Measurements from ENCODE around the gene UNC13A. TPM values are rescaled to one million over a fixed set of nuclear protein-coding genes. Genes with fewer than 3 reads are reported as not detected.

Gene UNC13A
- total RNA-seq, 1 experiment from 2014 or later: 22.2 TPM

- peaks cover 0 to 3% (median 0%) of the 10 kb centered on the region in 3 experiments; a peak in 2 of 7 replicates for H3K36me3 Mint-ChIP-seq (ENCODE audit: insufficient read depth in 1 of 3, low read depth in 3 of 3)
- no peak overlapping the region for H3K27ac Mint-ChIP-seq
Observed at GRCh38 chr19:17680230-17680722, 7.9 kb downstream of the UNC13A start.

More at GRCh38 chr19:17680230-17680722, 7.9 kb downstream of the UNC13A start:
- TF ChIP-seq, protein P1, sequence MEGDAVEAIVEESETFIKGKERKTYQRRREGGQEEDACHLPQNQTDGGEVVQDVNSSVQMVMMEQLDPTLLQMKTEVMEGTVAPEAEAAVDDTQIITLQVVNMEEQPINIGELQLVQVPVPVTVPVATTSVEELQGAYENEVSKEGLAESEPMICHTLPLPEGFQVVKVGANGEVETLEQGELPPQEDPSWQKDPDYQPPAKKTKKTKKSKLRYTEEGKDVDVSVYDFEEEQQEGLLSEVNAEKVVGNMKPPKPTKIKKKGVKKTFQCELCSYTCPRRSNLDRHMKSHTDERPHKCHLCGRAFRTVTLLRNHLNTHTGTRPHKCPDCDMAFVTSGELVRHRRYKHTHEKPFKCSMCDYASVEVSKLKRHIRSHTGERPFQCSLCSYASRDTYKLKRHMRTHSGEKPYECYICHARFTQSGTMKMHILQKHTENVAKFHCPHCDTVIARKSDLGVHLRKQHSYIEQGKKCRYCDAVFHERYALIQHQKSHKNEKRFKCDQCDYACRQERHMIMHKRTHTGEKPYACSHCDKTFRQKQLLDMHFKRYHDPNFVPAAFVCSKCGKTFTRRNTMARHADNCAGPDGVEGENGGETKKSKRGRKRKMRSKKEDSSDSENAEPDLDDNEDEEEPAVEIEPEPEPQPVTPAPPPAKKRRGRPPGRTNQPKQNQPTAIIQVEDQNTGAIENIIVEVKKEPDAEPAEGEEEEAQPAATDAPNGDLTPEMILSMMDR (conservative IDR thresholded peaks at IDR 0.05): no peak
- Histone ChIP-seq H2AK5ac (ENCODE audit: insufficient read length, low read length) (no peak overlapping the region), H4K91ac (ENCODE audit: insufficient read length, low read depth, low read length) (no peak overlapping the region), H3K9me3 (ENCODE audit: control insufficient read depth, low read depth, low read length) (no peaks in the 10 kb centered on the region), H4K5ac (ENCODE audit: insufficient read length, low read depth, low read length) (no peak overlapping the region), H3K79me2 (ENCODE audit: insufficient read depth, low read length) (peaks cover 10% of the 10 kb centered on the region), H2AFZ (ENCODE audit: low read length) (no peak overlapping the region), H3K27ac (ENCODE audit: insufficient read length, low read depth, low read length) (no peak overlapping the region), H3K4me2 (ENCODE audit: insufficient read depth, insufficient read length, low read length) (peak overlapping the region; percentile 47), H3K14ac (ENCODE audit: insufficient read depth, low read length) (no peak overlapping the region), H3K18ac (ENCODE audit: insufficient read length, low read depth, low read length) (no peak overlapping the region), H3K56ac (ENCODE audit: insufficient read length, low read depth, low read length) (no peak overlapping the region), H3K9ac (ENCODE audit: extremely low read depth, insufficient read length, low read length) (no peak overlapping the region), H3K23me2 (ENCODE audit: insufficient read length, low read depth, low read length, poor library complexity, severe bottlenecking) (peaks cover 9% of the 10 kb centered on the region), H3K4me1 (ENCODE audit: insufficient read depth, low read length) (peaks cover 2% of the 10 kb centered on the region; the same call in 1 of the 2 replicates), H2BK20ac (ENCODE audit: low read depth, low read length, poor library complexity, severe bottlenecking) (no peak overlapping the region), H2BK120ac (ENCODE audit: low read depth, low read length, poor library complexity, severe bottlenecking) (no peak overlapping the region), H3K23ac (ENCODE audit: insufficient read length, low read depth, low read length) (no peak overlapping the region), H2BK5ac (ENCODE audit: insufficient read length, low read length) (no peak overlapping the region), H4K8ac (replicated peaks; ENCODE audit: insufficient read length, low read depth, low read length) (no peak overlapping the region), H2BK15ac (ENCODE audit: low read depth, low read length) (no peak overlapping the region), H4K20me1 (ENCODE audit: control insufficient read depth, insufficient read depth, insufficient read length) (no peaks in the 10 kb centered on the region), H2BK12ac (ENCODE audit: insufficient read length, low read depth, low read length) (no peak overlapping the region), H3K4ac (ENCODE audit: low read depth, low read length) (no peak overlapping the region), H3K27me3 (ENCODE audit: insufficient read depth, low read length) (no peaks in the 10 kb centered on the region), H3T11ph (ENCODE audit: low read length) (no peak overlapping the region), H3K79me1 (ENCODE audit: insufficient read depth, low read depth, low read length, poor library complexity, severe bottlenecking) (peaks cover 4% of the 10 kb centered on the region)
- WGBS (ENCODE audit: extremely low coverage, insufficient read length, low lambda C conversion rate): no CpG with 5 or more reads among the region's 38 CpGs
- Mint-ChIP-seq H3K9me3 (no peaks in the 10 kb centered on the region), H3K27me3 (ENCODE audit: low read depth) (peaks cover 3% of the 10 kb centered on the region), H3K4me1 (peaks cover 28 to 42% of the 10 kb centered on the region in 2 experiments), H3K4me3 (peak overlapping the region; percentile 55 to 72)
- DNase-seq: peak; percentile 52

Measured in H9 (cell line).